OCI-LY1 (cell line): Measurements from ENCODE around the gene FLAD1.
"Not testable (repeated sequence)": the region's sequence is repeated elsewhere in the genome, so short reads cannot be mapped to it uniquely, and the experiment has no call there.

ENCODE experiments used
- H2AFZ ChIP-seq: fragments of 200-600 bp; sonication (generic), shearing (Covaris generic); 2 replicates; pipeline ENCODE4 v1.6.0; 2014; ENCODE audit warnings: antibody characterized with exemption, mild to moderate bottlenecking, low read length
- H3F3A ChIP-seq: fragments of 200-600 bp; sonication (generic), shearing (Covaris generic); 2 replicates; pipeline ENCODE4 v1.6.0; 2014; ENCODE audit warnings: mild to moderate bottlenecking, antibody characterized with exemption, low read length, moderate library complexity; ENCODE audit not compliant: insufficient read depth
- H3K27ac ChIP-seq: fragments of 200-600 bp; sonication (generic); 2 replicates; pipeline ENCODE4 v1.5.1; 2014; ENCODE audit warnings: low read length, mixed run types, mild to moderate bottlenecking, low read depth; ENCODE audit not compliant: poor library complexity, severe bottlenecking
- H3K27me3 ChIP-seq: fragments of 200-600 bp; sonication (generic); 2 replicates; pipeline ENCODE4 v1.6.0; 2014; ENCODE audit warnings: antibody characterized with exemption, mild to moderate bottlenecking, low read length, moderate library complexity; ENCODE audit not compliant: insufficient read depth
- H3K36me3 ChIP-seq: fragments of 200-600 bp; sonication (generic); 2 replicates; pipeline ENCODE4 v1.6.1; 2014; ENCODE audit warnings: mild to moderate bottlenecking, antibody characterized with exemption, low read length, moderate library complexity, mixed read lengths; ENCODE audit not compliant: insufficient read depth
- H3K4me1 ChIP-seq: fragments of 200-600 bp; sonication (generic); 2 replicates; pipeline ENCODE4 v1.5.1; 2014; ENCODE audit warnings: mild to moderate bottlenecking, low read length, moderate library complexity; ENCODE audit not compliant: insufficient read depth, severe bottlenecking
- H3K4me2 ChIP-seq: fragments of 200-600 bp; sonication (generic), shearing (Covaris generic); 2 replicates; pipeline ENCODE4 v1.6.1; 2014; ENCODE audit warnings: low read length
- H3K4me3 ChIP-seq: fragments of 200-600 bp; sonication (generic); 2 replicates; pipeline ENCODE4 v1.5.1; 2014; ENCODE audit warnings: low read length, low read depth, mild to moderate bottlenecking, mixed read lengths; ENCODE audit not compliant: poor library complexity, severe bottlenecking
- H3K79me2 ChIP-seq: fragments of 200-600 bp; shearing (Covaris generic); 2 replicates; pipeline ENCODE4 v1.6.1; 2016; ENCODE audit warnings: mixed run types, low read length, mixed read lengths; ENCODE audit not compliant: insufficient read depth
- H3K9ac ChIP-seq: fragments of 200-600 bp; sonication (generic), shearing (Covaris generic); 2 replicates; pipeline ENCODE4 v1.6.1; 2014; ENCODE audit warnings: mild to moderate bottlenecking, low read length, mixed read lengths
- H3K9me2 ChIP-seq: fragments of 200-600 bp; sonication (generic), shearing (Covaris generic); 2 replicates; pipeline ENCODE4 v1.6.1; 2014; ENCODE audit warnings: low read depth, mild to moderate bottlenecking, low read length, mixed read lengths
- H3K9me3 ChIP-seq: fragments of 200-600 bp; shearing (Covaris generic); 2 replicates; pipeline ENCODE4 v1.6.1; 2014; ENCODE audit warnings: low read length, mixed read lengths
- H4K20me1 ChIP-seq: fragments of 200-600 bp; sonication (generic), shearing (Covaris generic); 2 replicates; pipeline ENCODE4 v1.6.0; 2016; ENCODE audit warnings: mild to moderate bottlenecking, low read length; ENCODE audit not compliant: insufficient read depth
- CTCF ChIP-seq: fragments of 200-600 bp; sonication (generic), shearing (Covaris generic); IDR thresholded peaks from 2 replicates; pipeline ENCODE4 v1.5.1; 2017; ENCODE audit warnings: mild to moderate bottlenecking, antibody characterized with exemption, low read length, moderate library complexity, mixed read lengths
- EZH2 ChIP-seq: fragments of 200-600 bp; sonication (generic), shearing (Covaris generic); IDR thresholded peaks from 2 replicates; pipeline ENCODE4 v1.8.0; 2017; ENCODE audit warnings: borderline replicate concordance, mixed run types, mild to moderate bottlenecking, antibody characterized with exemption, low read length, moderate library complexity, mixed read lengths

FLAD1 gene

DNA sequence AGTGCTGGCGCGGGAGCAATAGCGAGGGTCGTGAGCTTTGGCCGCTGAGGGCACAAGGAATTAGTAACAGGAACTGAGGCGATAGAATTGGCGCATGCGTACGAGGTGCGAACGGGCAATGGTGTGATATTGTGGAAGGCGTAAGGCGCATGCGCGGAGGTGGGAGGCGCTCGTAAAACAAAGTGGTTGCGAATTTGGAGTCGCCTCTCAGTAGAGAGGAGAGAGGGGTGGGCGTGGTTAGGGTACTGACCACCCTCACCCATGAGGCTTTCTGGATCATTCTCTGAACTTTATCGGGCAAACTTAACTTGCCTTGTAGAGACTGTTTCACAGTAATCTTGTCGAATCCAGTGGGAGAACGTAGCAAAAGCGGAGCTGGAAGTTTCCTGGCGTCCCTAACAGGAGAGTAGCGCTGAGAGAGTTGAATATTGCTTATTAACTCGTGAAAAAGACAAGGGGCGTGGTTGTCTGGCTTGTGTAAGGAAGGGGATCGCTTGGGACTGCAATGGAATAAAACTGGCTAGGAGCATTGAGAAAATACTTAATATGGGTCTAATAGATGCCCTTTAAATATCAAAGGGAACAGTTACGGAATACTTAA lies 8.2 kb upstream of the FLAD1 start:
- H3K4me2 ChIP-seq = peak overlapping the region; percentile 91
- no peaks in the 10 kb centered on the region for H3K9me2 ChIP-seq
- peak overlapping the region; percentile 86 for H3K9ac ChIP-seq
- no peaks in the 10 kb centered on the region for H4K20me1 ChIP-seq
- peaks cover 28% of the 10 kb centered on the region for H3K79me2 ChIP-seq
- peaks cover 57% of the 10 kb centered on the region for H3K4me1 ChIP-seq
- H3K9me3 ChIP-seq = no peaks in the 10 kb centered on the region
- H2AFZ ChIP-seq = no peak overlapping the region
- H3K27ac ChIP-seq = peak overlapping the region; percentile 88
- H3K27me3 ChIP-seq = no peaks in the 10 kb centered on the region
- peak overlapping the region; percentile 79 for H3K4me3 ChIP-seq
- peaks cover 22% of the 10 kb centered on the region for H3K36me3 ChIP-seq
- H3F3A ChIP-seq = 0 out of 2 replicates have a peak, but pooled peaks cover 4% of the 10 kb centered on the region
- no peak for TF ChIP-seq EZH2
- TF ChIP-seq CTCF = no peak

DNA sequence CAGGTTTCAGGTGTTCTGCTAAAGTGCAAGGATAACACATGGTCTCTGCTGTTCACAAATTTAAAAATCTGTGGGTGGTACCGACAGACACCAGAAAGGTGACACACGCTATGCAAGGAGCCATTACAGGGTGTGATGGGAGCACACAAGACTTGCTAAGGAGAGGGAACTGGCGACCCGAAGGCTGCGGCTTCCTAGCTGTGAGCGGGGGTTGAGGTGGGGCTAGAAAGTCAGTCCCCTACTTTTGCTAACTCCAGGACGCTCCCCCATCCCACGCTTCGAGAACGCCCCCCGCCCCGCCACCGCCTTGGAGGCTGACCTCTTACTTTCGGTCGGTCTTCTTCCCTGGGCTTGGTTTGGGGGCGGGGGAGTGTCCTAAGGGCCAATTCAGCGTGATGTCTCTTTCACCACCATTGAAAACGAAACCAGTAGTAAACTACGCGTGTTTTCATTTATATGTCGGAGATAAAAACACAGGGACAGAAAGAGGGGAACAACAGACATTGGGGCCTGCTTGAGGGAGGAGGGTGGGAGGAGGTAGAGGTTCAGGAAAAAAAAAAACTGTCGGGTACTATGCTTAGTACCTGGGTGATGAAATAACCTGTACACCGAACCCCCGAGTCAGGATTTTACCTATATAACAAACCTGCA lies 7.6 kb upstream of the FLAD1 start:
- Histone ChIP-seq H3F3A (0 out of 2 replicates have a peak, but pooled peaks cover 4% of the 10 kb centered on the region), H3K9ac (peak overlapping the region; percentile 86), H2AFZ (no peak overlapping the region), H3K4me1 (peaks cover 50% of the 10 kb centered on the region), H3K36me3 (peaks cover 27% of the 10 kb centered on the region), H3K9me2 (no peaks in the 10 kb centered on the region), H4K20me1 (no peaks in the 10 kb centered on the region), H3K4me2 (peak overlapping the region; percentile 91), H3K27me3 (no peaks in the 10 kb centered on the region), H3K4me3 (peak overlapping the region; percentile 79), H3K79me2 (peaks cover 28% of the 10 kb centered on the region), H3K27ac (peak overlapping the region; percentile 88), H3K9me3 (no peaks in the 10 kb centered on the region)
- TF ChIP-seq CTCF (no peak), EZH2 (no peak)

DNA sequence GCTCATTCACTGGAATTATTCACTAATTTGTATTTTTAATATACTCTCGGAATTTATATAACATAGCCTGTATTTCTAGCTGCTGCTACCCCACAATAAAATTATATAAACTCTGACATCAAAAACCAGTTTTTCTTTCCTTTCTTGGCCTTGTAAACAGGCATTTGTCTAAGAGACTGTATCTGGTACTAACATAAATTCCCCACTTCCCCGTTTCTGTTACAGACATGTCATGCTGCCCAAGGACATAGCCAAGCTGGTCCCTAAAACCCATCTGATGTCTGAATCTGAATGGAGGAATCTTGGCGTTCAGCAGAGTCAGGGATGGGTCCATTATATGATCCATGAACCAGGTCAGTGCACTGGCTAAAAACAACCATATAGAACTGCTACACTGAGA lies 5.4 kb upstream of the FLAD1 start:
- H3K4me1 ChIP-seq = peaks cover 39% of the 10 kb centered on the region
- H3K36me3 ChIP-seq = peaks cover 35% of the 10 kb centered on the region
- not testable (repeated sequence) for H3K9ac ChIP-seq, H4K20me1 ChIP-seq, H3K27me3 ChIP-seq, H2AFZ ChIP-seq, H3K4me2 ChIP-seq, H3K9me2 ChIP-seq, H3K9me3 ChIP-seq, H3K4me3 ChIP-seq, H3F3A ChIP-seq
- peaks cover 28% of the 10 kb centered on the region for H3K79me2 ChIP-seq
- peak overlapping the region; percentile 29 for H3K27ac ChIP-seq

- H3K4me1 ChIP-seq = peaks cover 35% of the 10 kb centered on the region
- H3K27ac ChIP-seq = peak overlapping the region; percentile 29
- H3K27me3 ChIP-seq = no peaks in the 10 kb centered on the region
These were observed 4.8 kb upstream of the FLAD1 start for GRCh38 chr1:154978360-154978759.

More at GRCh38 chr1:154978360-154978759, 4.8 kb upstream of the FLAD1 start:
- Histone ChIP-seq H4K20me1 (no peaks in the 10 kb centered on the region), H3K9ac (no peak overlapping the region), H2AFZ (no peak overlapping the region), H3K9me2 (no peaks in the 10 kb centered on the region), H3F3A (0 out of 2 replicates have a peak, but pooled peaks cover 4% of the 10 kb centered on the region), H3K4me2 (no peak overlapping the region), H3K36me3 (peaks cover 35% of the 10 kb centered on the region), H3K79me2 (peaks cover 28% of the 10 kb centered on the region), H3K9me3 (no peaks in the 10 kb centered on the region), H3K4me3 (no peak overlapping the region)
- TF ChIP-seq EZH2 = no peak
- TF ChIP-seq CTCF = no peak
